ENCODE results near the gene SRRM4.

The SRRM4 gene

GRCh38 chr12:119183942-119184695, 202.8 kb downstream of the SRRM4 start:
- H3K4me3 ChIP-seq (ENCODE audit: low read depth in 1 of 2, low read length in 2 of 2), result peak overlapping the region; percentile 14 to 47
- no peaks in the 10 kb centered on the region for H3K9me3 ChIP-seq (ENCODE audit: control insufficient read depth in 1 of 2, low read length in 2 of 2)
- H3K27ac ChIP-seq (ENCODE audit: low read length), result peak overlapping the region; percentile 48
- no peaks in the 10 kb centered on the region for H3K27me3 ChIP-seq (ENCODE audit: low read depth, low read length)
- peaks cover 8% of the 10 kb centered on the region in 2 donors for H3K36me3 ChIP-seq (ENCODE audit: control insufficient read depth in 1 of 2, insufficient read depth in 2 of 2, low read length in 2 of 2)
- peaks cover 0 to 55% of the 10 kb centered on the region in 2 donors for H3K4me1 ChIP-seq (ENCODE audit: control insufficient read depth in 1 of 2, insufficient read depth in 2 of 2, low read length in 2 of 2)

- no peak overlapping the region for H3K27ac ChIP-seq (ENCODE audit: low read length)
- peaks cover 9 to 23% of the 10 kb centered on the region in 2 donors for H3K36me3 ChIP-seq (ENCODE audit: control insufficient read depth in 1 of 2, insufficient read depth in 2 of 2, low read length in 2 of 2)
- no peak overlapping the region for H3K4me3 ChIP-seq (ENCODE audit: low read depth in 1 of 2, low read length in 2 of 2)
- no peaks in the 10 kb centered on the region for H3K9me3 ChIP-seq (ENCODE audit: control insufficient read depth in 1 of 2, low read length in 2 of 2)
- no peaks in the 10 kb centered on the region for H3K4me1 ChIP-seq (ENCODE audit: control insufficient read depth in 1 of 2, insufficient read depth in 2 of 2, low read length in 2 of 2)
- H3K27me3 ChIP-seq (ENCODE audit: low read depth, low read length), result no peaks in the 10 kb centered on the region
Measured at GRCh38 chr12:119195256-119195655, 213.9 kb downstream of the SRRM4 start.

GRCh38 chr12:119198440-119198839, 217.1 kb downstream of the SRRM4 start:
- Histone ChIP-seq H3K27ac (ENCODE audit: low read length) (peak overlapping the region; percentile 19), H3K4me3 (ENCODE audit: low read depth in 1 of 2, low read length in 2 of 2) (no peak overlapping the region), H3K36me3 (ENCODE audit: control insufficient read depth in 1 of 2, insufficient read depth in 2 of 2, low read length in 2 of 2) (peaks cover 9 to 22% of the 10 kb centered on the region in 2 donors), H3K27me3 (ENCODE audit: low read depth, low read length) (no peaks in the 10 kb centered on the region), H3K4me1 (ENCODE audit: control insufficient read depth in 1 of 2, insufficient read depth in 2 of 2, low read length in 2 of 2) (peaks cover under 1 to 5% of the 10 kb centered on the region in 2 donors), H3K9me3 (ENCODE audit: control insufficient read depth in 1 of 2, low read length in 2 of 2) (no peaks in the 10 kb centered on the region)

- peaks cover 5 to 21% of the 10 kb centered on the region in 2 donors for H3K4me1 ChIP-seq (ENCODE audit: control insufficient read depth in 1 of 2, insufficient read depth in 2 of 2, low read length in 2 of 2)
- no peak overlapping the region for H3K27ac ChIP-seq (ENCODE audit: low read length)
- no peaks in the 10 kb centered on the region for H3K9me3 ChIP-seq (ENCODE audit: control insufficient read depth in 1 of 2, low read length in 2 of 2)
- H3K27me3 ChIP-seq (ENCODE audit: low read depth, low read length), result no peaks in the 10 kb centered on the region
- H3K4me3 ChIP-seq (ENCODE audit: low read depth in 1 of 2, low read length in 2 of 2), result no peak overlapping the region
- peaks cover 0 to 2% of the 10 kb centered on the region in 2 donors for H3K36me3 ChIP-seq (ENCODE audit: control insufficient read depth in 1 of 2, insufficient read depth in 2 of 2, low read length in 2 of 2)
Measured at GRCh38 chr12:119200601-119201000, 219.3 kb downstream of the SRRM4 start.

GRCh38 chr12:119201789-119202543, 220.6 kb downstream of the SRRM4 start:
- H3K36me3 ChIP-seq (ENCODE audit: control insufficient read depth in 1 of 2, insufficient read depth in 2 of 2, low read length in 2 of 2), result no peaks in the 10 kb centered on the region
- no peaks in the 10 kb centered on the region for H3K9me3 ChIP-seq (ENCODE audit: control insufficient read depth in 1 of 2, low read length in 2 of 2)
- no peak overlapping the region for H3K4me3 ChIP-seq (ENCODE audit: low read depth in 1 of 2, low read length in 2 of 2)
- H3K27me3 ChIP-seq (ENCODE audit: low read depth, low read length), result no peaks in the 10 kb centered on the region
- H3K27ac ChIP-seq (ENCODE audit: low read length), result no peak overlapping the region
- peaks cover 5 to 27% of the 10 kb centered on the region in 2 donors for H3K4me1 ChIP-seq (ENCODE audit: control insufficient read depth in 1 of 2, insufficient read depth in 2 of 2, low read length in 2 of 2)

GRCh38 chr12:119202544-119202943, 221.2 kb downstream of the SRRM4 start:
- no peak overlapping the region for H3K4me3 ChIP-seq (ENCODE audit: low read depth in 1 of 2, low read length in 2 of 2)
- H3K4me1 ChIP-seq (ENCODE audit: control insufficient read depth in 1 of 2, insufficient read depth in 2 of 2, low read length in 2 of 2), result peaks cover 8 to 33% of the 10 kb centered on the region in 2 donors
- no peak overlapping the region for H3K27ac ChIP-seq (ENCODE audit: low read length)

GRCh38 chr12:119204131-119204530, 222.8 kb downstream of the SRRM4 start:
- Histone ChIP-seq H3K36me3 (ENCODE audit: control insufficient read depth in 1 of 2, insufficient read depth in 2 of 2, low read length in 2 of 2) (no peaks in the 10 kb centered on the region), H3K27ac (ENCODE audit: low read length) (no peak overlapping the region), H3K9me3 (ENCODE audit: control insufficient read depth in 1 of 2, low read length in 2 of 2) (no peaks in the 10 kb centered on the region), H3K4me1 (ENCODE audit: control insufficient read depth in 1 of 2, insufficient read depth in 2 of 2, low read length in 2 of 2) (peaks cover 14 to 49% of the 10 kb centered on the region in 2 donors), H3K27me3 (ENCODE audit: low read depth, low read length) (no peaks in the 10 kb centered on the region), H3K4me3 (ENCODE audit: low read depth in 1 of 2, low read length in 2 of 2) (no peak overlapping the region)

More at GRCh38 chr12:119202544-119202943, 221.2 kb downstream of the SRRM4 start:
- Histone ChIP-seq H3K9me3 (ENCODE audit: control insufficient read depth in 1 of 2, low read length in 2 of 2) (no peaks in the 10 kb centered on the region), H3K27me3 (ENCODE audit: low read depth, low read length) (no peaks in the 10 kb centered on the region), H3K36me3 (ENCODE audit: control insufficient read depth in 1 of 2, insufficient read depth in 2 of 2, low read length in 2 of 2) (no peaks in the 10 kb centered on the region)

- no peaks in the 10 kb centered on the region for H3K9me3 ChIP-seq (ENCODE audit: control insufficient read depth in 1 of 2, low read length in 2 of 2)
- no peaks in the 10 kb centered on the region for H3K27me3 ChIP-seq (ENCODE audit: low read depth, low read length)
- no peak overlapping the region for H3K4me3 ChIP-seq (ENCODE audit: low read depth in 1 of 2, low read length in 2 of 2)
- H3K27ac ChIP-seq (ENCODE audit: low read length), result no peak overlapping the region
- peaks cover 14 to 51% of the 10 kb centered on the region in 2 donors for H3K4me1 ChIP-seq (ENCODE audit: control insufficient read depth in 1 of 2, insufficient read depth in 2 of 2, low read length in 2 of 2)
- no peaks in the 10 kb centered on the region for H3K36me3 ChIP-seq (ENCODE audit: control insufficient read depth in 1 of 2, insufficient read depth in 2 of 2, low read length in 2 of 2)
Measured at GRCh38 chr12:119204671-119205285, 223.4 kb downstream of the SRRM4 start.

- Histone ChIP-seq H3K36me3 (ENCODE audit: control insufficient read depth in 1 of 2, insufficient read depth in 2 of 2, low read length in 2 of 2) (no peaks in the 10 kb centered on the region), H3K27ac (ENCODE audit: low read length) (peak overlapping the region; percentile 35), H3K27me3 (ENCODE audit: low read depth, low read length) (no peaks in the 10 kb centered on the region), H3K4me1 (ENCODE audit: control insufficient read depth in 1 of 2, insufficient read depth in 2 of 2, low read length in 2 of 2) (peaks cover 14 to 51% of the 10 kb centered on the region in 2 donors), H3K4me3 (ENCODE audit: low read depth in 1 of 2, low read length in 2 of 2) (no peak overlapping the region), H3K9me3 (ENCODE audit: control insufficient read depth in 1 of 2, low read length in 2 of 2) (no peaks in the 10 kb centered on the region)
Measured at GRCh38 chr12:119206348-119207062, 225.2 kb downstream of the SRRM4 start.

GRCh38 chr12:119207063-119207560, 225.8 kb downstream of the SRRM4 start:
- Histone ChIP-seq H3K4me1 (ENCODE audit: control insufficient read depth in 1 of 2, insufficient read depth in 2 of 2, low read length in 2 of 2) (peaks cover 14 to 51% of the 10 kb centered on the region in 2 donors), H3K27ac (ENCODE audit: low read length) (peak overlapping the region; percentile 35)

More at GRCh38 chr12:119207063-119207560, 225.8 kb downstream of the SRRM4 start:
- Histone ChIP-seq H3K27me3 (ENCODE audit: low read depth, low read length) (no peaks in the 10 kb centered on the region), H3K9me3 (ENCODE audit: control insufficient read depth in 1 of 2, low read length in 2 of 2) (no peaks in the 10 kb centered on the region), H3K36me3 (ENCODE audit: control insufficient read depth in 1 of 2, insufficient read depth in 2 of 2, low read length in 2 of 2) (no peaks in the 10 kb centered on the region), H3K4me3 (ENCODE audit: low read depth in 1 of 2, low read length in 2 of 2) (no peak overlapping the region)

Measured in muscle layer of duodenum (tissue), 2 donors.